ENCODE measurements around the gene RPEL1. TPM values are rescaled to one million over a fixed set of nuclear protein-coding genes. Genes with fewer than 3 reads are reported as not detected.

RPEL1 gene
- total RNA-seq, 1 experiment from 2014 or later, result not detected

DNA sequence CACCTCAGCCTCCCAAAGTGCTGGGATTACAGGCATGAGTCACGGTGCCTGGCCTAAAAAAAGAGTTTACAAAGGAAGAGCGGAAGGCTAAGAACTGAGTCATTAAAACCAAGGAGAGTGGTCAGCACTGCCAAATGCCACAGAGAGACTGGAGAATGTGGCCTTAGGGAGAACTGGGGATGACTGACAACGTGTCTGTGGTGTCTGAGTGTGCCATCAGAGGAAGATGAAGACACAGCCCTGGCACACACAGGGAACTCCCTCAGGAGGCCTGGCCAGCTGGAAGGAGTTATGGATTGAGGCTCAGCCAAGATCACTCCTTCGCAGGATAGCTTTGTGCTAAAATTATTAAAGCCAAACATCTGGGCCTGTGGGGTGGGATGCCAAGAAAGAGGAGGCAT is 27.4 kb downstream of the RPEL1 start:
- CTCF ChIA-PET, result no interaction called here
- Histone ChIP-seq H3K4me3 (ENCODE audit: low read depth, low read length, poor library complexity, severe bottlenecking) (no peak overlapping the region), H3K27me3 (replicated peaks; ENCODE audit: insufficient read depth, low read depth, low read length, poor library complexity) (peaks cover 15% of the 10 kb centered on the region), H3K9me3 (ENCODE audit: low read depth, low read length, poor library complexity, severe bottlenecking) (no peaks in the 10 kb centered on the region), H3K27ac (ENCODE audit: low read depth, low read length, poor library complexity, severe bottlenecking) (no peak overlapping the region), H3K4me1 (ENCODE audit: insufficient read depth, low read length, poor library complexity, severe bottlenecking) (peaks cover 17% of the 10 kb centered on the region), H3K36me3 (ENCODE audit: insufficient read depth, low read length, poor library complexity, severe bottlenecking) (no peaks in the 10 kb centered on the region)
- intact Hi-C loops (cut with micrococcal nuclease; ENCODE audit: unreplicated experiment), result no loop called here
- POLR2A ChIA-PET (ENCODE audit: low non-redundant PET), result no interaction called here
- no TSS peak for BruUV-seq (replicated peaks)
- peak; percentile 61 for DNase-seq (ENCODE audit: low spot score)
- TF ChIP-seq, protein P1, sequence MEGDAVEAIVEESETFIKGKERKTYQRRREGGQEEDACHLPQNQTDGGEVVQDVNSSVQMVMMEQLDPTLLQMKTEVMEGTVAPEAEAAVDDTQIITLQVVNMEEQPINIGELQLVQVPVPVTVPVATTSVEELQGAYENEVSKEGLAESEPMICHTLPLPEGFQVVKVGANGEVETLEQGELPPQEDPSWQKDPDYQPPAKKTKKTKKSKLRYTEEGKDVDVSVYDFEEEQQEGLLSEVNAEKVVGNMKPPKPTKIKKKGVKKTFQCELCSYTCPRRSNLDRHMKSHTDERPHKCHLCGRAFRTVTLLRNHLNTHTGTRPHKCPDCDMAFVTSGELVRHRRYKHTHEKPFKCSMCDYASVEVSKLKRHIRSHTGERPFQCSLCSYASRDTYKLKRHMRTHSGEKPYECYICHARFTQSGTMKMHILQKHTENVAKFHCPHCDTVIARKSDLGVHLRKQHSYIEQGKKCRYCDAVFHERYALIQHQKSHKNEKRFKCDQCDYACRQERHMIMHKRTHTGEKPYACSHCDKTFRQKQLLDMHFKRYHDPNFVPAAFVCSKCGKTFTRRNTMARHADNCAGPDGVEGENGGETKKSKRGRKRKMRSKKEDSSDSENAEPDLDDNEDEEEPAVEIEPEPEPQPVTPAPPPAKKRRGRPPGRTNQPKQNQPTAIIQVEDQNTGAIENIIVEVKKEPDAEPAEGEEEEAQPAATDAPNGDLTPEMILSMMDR (conservative IDR thresholded peaks at IDR 0.05; ENCODE audit: low read depth, low read length), result no peak
- TF ChIP-seq EZH2 (IDR thresholded peaks at IDR 0.05; ENCODE audit: borderline replicate concordance, low read depth, low read length, poor library complexity, severe bottlenecking), result no peak

DNA sequence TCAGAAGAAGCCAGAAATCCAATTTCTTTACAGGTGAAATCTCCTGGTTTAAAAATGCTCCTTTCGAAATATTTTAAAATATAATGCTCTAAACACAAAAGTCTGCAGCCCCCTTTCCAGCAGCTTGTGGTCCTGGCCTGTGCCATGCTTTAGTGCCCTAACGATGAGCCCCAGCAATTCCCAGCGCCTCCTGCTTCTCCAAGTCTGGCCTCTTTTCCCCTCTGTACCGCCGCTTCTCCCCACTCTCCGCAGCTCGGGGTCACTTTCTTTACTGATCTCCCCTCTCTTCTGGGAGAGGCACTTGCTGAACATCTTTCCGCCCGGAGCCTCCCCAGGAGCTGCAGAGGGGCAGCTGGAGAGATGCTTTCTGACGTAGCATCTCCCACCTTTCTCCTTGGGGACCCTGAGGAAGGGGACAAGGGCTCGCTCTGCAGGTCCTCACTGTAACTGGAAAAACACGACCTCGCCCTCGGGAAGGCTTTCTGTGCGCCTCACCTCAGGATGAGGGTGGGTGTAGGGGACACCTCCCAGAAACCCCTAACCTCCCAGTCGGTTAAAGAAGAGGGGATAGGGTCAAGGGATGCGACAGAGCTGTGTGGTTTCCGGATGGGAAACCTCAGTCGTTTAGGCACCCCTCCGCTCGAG is 30.7 kb downstream of the RPEL1 start:
- no peak for TF ChIP-seq EZH2 (IDR thresholded peaks at IDR 0.05; ENCODE audit: borderline replicate concordance, low read depth, low read length, poor library complexity, severe bottlenecking)
- TF ChIP-seq, protein P1 (conservative IDR thresholded peaks at IDR 0.05; ENCODE audit: low read depth, low read length), result no peak
- intact Hi-C loops (cut with micrococcal nuclease; ENCODE audit: unreplicated experiment), result no loop called here
- CTCF ChIA-PET, result interaction anchor here (1.3 kb wide), 1 partner anchor 358 kb away, joined by 4 read pairs; the partner anchor contains the start of gene CNNM2
- BruUV-seq (replicated peaks), result no TSS peak
- Histone ChIP-seq H3K4me1 (ENCODE audit: insufficient read depth, low read length, poor library complexity, severe bottlenecking) (peaks cover 20% of the 10 kb centered on the region), H3K27me3 (replicated peaks; ENCODE audit: insufficient read depth, low read depth, low read length, poor library complexity) (peaks cover 18% of the 10 kb centered on the region), H3K36me3 (ENCODE audit: insufficient read depth, low read length, poor library complexity, severe bottlenecking) (no peaks in the 10 kb centered on the region), H3K27ac (ENCODE audit: low read depth, low read length, poor library complexity, severe bottlenecking) (no peak overlapping the region), H3K4me3 (ENCODE audit: low read depth, low read length, poor library complexity, severe bottlenecking) (peak overlapping the region; percentile 57), H3K9me3 (ENCODE audit: low read depth, low read length, poor library complexity, severe bottlenecking) (no peaks in the 10 kb centered on the region)
- POLR2A ChIA-PET (ENCODE audit: low non-redundant PET), result no interaction called here
- no peak for DNase-seq (ENCODE audit: low spot score)

DNA sequence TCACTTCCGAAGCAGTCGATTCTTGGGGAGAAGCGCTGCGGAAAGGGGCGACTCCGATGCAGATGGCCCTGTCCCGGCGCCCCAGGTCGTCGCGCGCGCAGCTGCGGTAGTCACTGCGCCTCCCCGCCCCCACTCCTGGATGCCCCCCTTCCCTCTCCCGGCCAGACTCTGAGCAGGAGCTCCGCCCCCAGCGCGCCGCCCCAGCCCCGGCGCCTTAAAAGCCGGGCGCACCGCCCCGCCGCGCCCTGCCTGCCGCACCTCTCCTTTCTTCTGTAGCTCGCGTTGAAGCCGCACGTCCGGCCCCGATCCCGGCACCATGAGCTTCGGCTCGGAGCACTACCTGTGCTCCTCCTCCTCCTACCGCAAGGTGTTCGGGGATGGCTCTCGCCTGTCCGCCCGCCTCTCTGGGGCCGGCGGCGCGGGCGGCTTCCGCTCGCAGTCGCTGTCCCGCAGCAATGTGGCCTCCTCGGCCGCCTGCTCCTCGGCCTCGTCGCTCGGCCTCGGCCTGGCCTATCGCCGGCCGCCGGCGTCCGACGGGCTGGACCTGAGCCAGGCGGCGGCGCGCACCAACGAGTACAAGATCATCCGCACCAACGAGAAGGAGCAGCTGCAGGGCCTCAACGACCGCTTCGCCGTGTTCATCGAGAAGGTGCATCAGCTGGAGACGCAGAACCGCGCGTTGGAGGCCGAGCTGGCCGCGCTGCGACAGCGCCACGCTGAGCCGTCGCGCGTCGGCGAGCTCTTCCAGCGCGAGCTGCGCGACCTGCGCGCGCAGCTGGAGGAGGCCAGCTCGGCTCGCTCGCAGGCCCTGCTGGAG is 31.4 kb downstream of the RPEL1 start, which contains the start of gene INA:
TSS of gene INA (plus strand) at position 243 of the 817 bp plus-strand sequence. CDS start at position 317, 74 bp downstream.
- Histone ChIP-seq H3K4me1 (ENCODE audit: insufficient read depth, low read length, poor library complexity, severe bottlenecking) (peaks cover 20% of the 10 kb centered on the region), H3K27me3 (replicated peaks; ENCODE audit: insufficient read depth, low read depth, low read length, poor library complexity) (peaks cover 18% of the 10 kb centered on the region), H3K9me3 (ENCODE audit: low read depth, low read length, poor library complexity, severe bottlenecking) (no peaks in the 10 kb centered on the region), H3K36me3 (ENCODE audit: insufficient read depth, low read length, poor library complexity, severe bottlenecking) (no peaks in the 10 kb centered on the region), H3K4me3 (ENCODE audit: low read depth, low read length, poor library complexity, severe bottlenecking) (peak within 1 kb of the TSS; percentile 57), H3K27ac (ENCODE audit: low read depth, low read length, poor library complexity, severe bottlenecking) (no peak within 1 kb of the TSS)
- TF ChIP-seq, protein P1 (conservative IDR thresholded peaks at IDR 0.05; ENCODE audit: low read depth, low read length), result 0 out of 2 replicates have a peak, but pooled peaks have one; percentile 17
- TF ChIP-seq EZH2 (IDR thresholded peaks at IDR 0.05; ENCODE audit: borderline replicate concordance, low read depth, low read length, poor library complexity, severe bottlenecking), result no peak
- DNase-seq (ENCODE audit: low spot score), result peak; percentile 90
- CTCF ChIA-PET, result interaction anchor here (0.6 to 1.3 kb wide), 3 partner anchors 206 to 904 kb away, joined by 4 to 14 read pairs (median 4); partner anchors contain the start of gene CNNM2
- POLR2A ChIA-PET (ENCODE audit: low non-redundant PET), result interaction anchor here (0.6 kb wide), 1 partner anchor 265 kb away, joined by 4 read pairs; no protein-coding TSS in a partner anchor
- no TSS peak for BruUV-seq (replicated peaks)
- intact Hi-C loops (cut with micrococcal nuclease; ENCODE audit: unreplicated experiment), result no loop called here
